Measurements from ENCODE around the gene RPL11.

DNA sequence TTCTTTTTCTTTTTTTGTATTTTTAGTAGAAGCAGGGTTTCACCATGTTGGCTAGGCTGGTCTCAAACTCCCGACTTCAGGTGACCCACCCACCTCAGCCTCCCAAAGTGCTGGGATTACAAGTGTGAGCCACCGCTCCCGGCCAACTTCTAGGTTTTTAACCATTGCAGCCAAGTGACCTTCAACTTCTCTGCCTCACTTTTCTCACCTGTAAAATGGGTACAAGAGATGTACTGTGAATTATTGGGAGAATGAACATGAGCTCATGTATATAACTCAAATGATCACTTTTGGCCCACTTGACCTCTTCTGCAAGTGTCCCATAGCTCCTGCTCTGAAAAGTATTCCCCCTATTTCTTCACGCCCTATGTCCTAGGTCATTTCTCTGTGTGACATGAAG is 11.8 kb upstream of the RPL11 start:
- TF ChIP-seq, protein P1, sequence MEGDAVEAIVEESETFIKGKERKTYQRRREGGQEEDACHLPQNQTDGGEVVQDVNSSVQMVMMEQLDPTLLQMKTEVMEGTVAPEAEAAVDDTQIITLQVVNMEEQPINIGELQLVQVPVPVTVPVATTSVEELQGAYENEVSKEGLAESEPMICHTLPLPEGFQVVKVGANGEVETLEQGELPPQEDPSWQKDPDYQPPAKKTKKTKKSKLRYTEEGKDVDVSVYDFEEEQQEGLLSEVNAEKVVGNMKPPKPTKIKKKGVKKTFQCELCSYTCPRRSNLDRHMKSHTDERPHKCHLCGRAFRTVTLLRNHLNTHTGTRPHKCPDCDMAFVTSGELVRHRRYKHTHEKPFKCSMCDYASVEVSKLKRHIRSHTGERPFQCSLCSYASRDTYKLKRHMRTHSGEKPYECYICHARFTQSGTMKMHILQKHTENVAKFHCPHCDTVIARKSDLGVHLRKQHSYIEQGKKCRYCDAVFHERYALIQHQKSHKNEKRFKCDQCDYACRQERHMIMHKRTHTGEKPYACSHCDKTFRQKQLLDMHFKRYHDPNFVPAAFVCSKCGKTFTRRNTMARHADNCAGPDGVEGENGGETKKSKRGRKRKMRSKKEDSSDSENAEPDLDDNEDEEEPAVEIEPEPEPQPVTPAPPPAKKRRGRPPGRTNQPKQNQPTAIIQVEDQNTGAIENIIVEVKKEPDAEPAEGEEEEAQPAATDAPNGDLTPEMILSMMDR (conservative IDR thresholded peaks at IDR 0.05; ENCODE audit: low read depth in 2 of 2), result no peak
- TF ChIP-seq JUNB (IDR thresholded peaks at IDR 0.05; ENCODE audit: unreplicated experiment), result no peak
- TF ChIP-seq, protein P2, sequence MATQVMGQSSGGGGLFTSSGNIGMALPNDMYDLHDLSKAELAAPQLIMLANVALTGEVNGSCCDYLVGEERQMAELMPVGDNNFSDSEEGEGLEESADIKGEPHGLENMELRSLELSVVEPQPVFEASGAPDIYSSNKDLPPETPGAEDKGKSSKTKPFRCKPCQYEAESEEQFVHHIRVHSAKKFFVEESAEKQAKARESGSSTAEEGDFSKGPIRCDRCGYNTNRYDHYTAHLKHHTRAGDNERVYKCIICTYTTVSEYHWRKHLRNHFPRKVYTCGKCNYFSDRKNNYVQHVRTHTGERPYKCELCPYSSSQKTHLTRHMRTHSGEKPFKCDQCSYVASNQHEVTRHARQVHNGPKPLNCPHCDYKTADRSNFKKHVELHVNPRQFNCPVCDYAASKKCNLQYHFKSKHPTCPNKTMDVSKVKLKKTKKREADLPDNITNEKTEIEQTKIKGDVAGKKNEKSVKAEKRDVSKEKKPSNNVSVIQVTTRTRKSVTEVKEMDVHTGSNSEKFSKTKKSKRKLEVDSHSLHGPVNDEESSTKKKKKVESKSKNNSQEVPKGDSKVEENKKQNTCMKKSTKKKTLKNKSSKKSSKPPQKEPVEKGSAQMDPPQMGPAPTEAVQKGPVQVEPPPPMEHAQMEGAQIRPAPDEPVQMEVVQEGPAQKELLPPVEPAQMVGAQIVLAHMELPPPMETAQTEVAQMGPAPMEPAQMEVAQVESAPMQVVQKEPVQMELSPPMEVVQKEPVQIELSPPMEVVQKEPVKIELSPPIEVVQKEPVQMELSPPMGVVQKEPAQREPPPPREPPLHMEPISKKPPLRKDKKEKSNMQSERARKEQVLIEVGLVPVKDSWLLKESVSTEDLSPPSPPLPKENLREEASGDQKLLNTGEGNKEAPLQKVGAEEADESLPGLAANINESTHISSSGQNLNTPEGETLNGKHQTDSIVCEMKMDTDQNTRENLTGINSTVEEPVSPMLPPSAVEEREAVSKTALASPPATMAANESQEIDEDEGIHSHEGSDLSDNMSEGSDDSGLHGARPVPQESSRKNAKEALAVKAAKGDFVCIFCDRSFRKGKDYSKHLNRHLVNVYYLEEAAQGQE (IDR thresholded peaks at IDR 0.05; ENCODE audit: unreplicated experiment), result no peak
- no peak for TF ChIP-seq POLR2AphosphoS5 (IDR thresholded peaks at IDR 0.05; ENCODE audit: low read depth)
- TF ChIP-seq EZH2 (IDR thresholded peaks at IDR 0.05; ENCODE audit: low read depth, unreplicated experiment), result no peak
- TF ChIP-seq CREB1 (CRISPR knock-in tag; IDR thresholded peaks at IDR 0.05; ENCODE audit: low read depth), result no peak
- no peak for TF ChIP-seq NANOG (IDR thresholded peaks at IDR 0.05; ENCODE audit: borderline replicate concordance)
- TF ChIP-seq EZH2phosphoT487 (IDR thresholded peaks at IDR 0.05; ENCODE audit: unreplicated experiment), result no peak
- TF ChIP-seq ETS1 (IDR thresholded peaks at IDR 0.05), result no peak
- TF ChIP-seq ZNF331 (CRISPR knock-in tag; IDR thresholded peaks at IDR 0.05; ENCODE audit: low read depth), result no peak
